Esophagus muscularis mucosa (tissue), 3 donors: ENCODE measurements around the gene FXYD7.

Source experiments
- POLR2A ChIP-seq: fragments of 450-650 bp; IDR thresholded peaks from one replicate; pipeline ENCODE4 v1.6.1; 2017; ENCODE audit warnings: antibody characterized with exemption, moderate library complexity, mild to moderate bottlenecking, low read depth
- POLR2AphosphoS5 ChIP-seq, 2 donors: sonication (generic); formaldehyde crosslinking; IDR thresholded peaks; one replicate each; pipeline ENCODE4 v1.6.1; 2017; ENCODE audit warnings: antibody characterized with exemption in 2 of 2
- TF ChIP-seq, protein P1 (sequence below), 3 experiments: fragments of 200-600 bp in 2 of 3; fragments of 450-650 bp in 1 of 3; sonication (generic) in 2 of 3; IDR thresholded peaks; one replicate each; pipeline ENCODE4 v1.5.1; 2017 to 2019; ENCODE audit warnings: antibody characterized with exemption in 3 of 3, mild to moderate bottlenecking in 2 of 3, moderate library complexity in 1 of 3

- TF ChIP-seq POLR2AphosphoS5 (IDR thresholded peaks at IDR 0.05) (no peak), POLR2A (no peak)
- TF ChIP-seq, protein P1, sequence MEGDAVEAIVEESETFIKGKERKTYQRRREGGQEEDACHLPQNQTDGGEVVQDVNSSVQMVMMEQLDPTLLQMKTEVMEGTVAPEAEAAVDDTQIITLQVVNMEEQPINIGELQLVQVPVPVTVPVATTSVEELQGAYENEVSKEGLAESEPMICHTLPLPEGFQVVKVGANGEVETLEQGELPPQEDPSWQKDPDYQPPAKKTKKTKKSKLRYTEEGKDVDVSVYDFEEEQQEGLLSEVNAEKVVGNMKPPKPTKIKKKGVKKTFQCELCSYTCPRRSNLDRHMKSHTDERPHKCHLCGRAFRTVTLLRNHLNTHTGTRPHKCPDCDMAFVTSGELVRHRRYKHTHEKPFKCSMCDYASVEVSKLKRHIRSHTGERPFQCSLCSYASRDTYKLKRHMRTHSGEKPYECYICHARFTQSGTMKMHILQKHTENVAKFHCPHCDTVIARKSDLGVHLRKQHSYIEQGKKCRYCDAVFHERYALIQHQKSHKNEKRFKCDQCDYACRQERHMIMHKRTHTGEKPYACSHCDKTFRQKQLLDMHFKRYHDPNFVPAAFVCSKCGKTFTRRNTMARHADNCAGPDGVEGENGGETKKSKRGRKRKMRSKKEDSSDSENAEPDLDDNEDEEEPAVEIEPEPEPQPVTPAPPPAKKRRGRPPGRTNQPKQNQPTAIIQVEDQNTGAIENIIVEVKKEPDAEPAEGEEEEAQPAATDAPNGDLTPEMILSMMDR (IDR thresholded peaks at IDR 0.05), result no peak
These were observed 29.9 kb upstream of the FXYD7 start for GRCh38 chr19:35112995-35113688.
